NB4 (cell line): ENCODE results near the gene MRTFA.
"Not testable (repeated sequence)": the region's sequence is repeated elsewhere in the genome, so short reads cannot be mapped to it uniquely, and the experiment has no call there.

Experiments used
- DNase-seq: peaks from one replicate; pipeline ENCODE4 v3.0.0; 2010; ENCODE audit warnings: low read depth
- H3K4me3 ChIP-seq: one replicate; pipeline ENCODE4 v1.5.1; 2011; ENCODE audit warnings: mild to moderate bottlenecking, low read depth, low read length, moderate library complexity
- MYC ChIP-seq: IDR thresholded peaks from 2 replicates; pipeline ENCODE4 v1.6.1; 2011; ENCODE audit warnings: low read depth, low read length
- POLR2A ChIP-seq: IDR thresholded peaks from 2 replicates; pipeline ENCODE4 v1.6.1; 2011; ENCODE audit warnings: mild to moderate bottlenecking; ENCODE audit not compliant: insufficient read length; ENCODE audit errors: extremely low read depth
- TF ChIP-seq, protein P1 (sequence below): IDR thresholded peaks from one replicate; pipeline ENCODE4 v1.5.1; 2012; ENCODE audit warnings: low read depth, low read length
- TF ChIP-seq, protein P2 (sequence below): IDR thresholded peaks from 2 replicates; pipeline ENCODE4 v1.6.1; 2011; ENCODE audit warnings: low read depth, low read length

The MRTFA gene

DNA sequence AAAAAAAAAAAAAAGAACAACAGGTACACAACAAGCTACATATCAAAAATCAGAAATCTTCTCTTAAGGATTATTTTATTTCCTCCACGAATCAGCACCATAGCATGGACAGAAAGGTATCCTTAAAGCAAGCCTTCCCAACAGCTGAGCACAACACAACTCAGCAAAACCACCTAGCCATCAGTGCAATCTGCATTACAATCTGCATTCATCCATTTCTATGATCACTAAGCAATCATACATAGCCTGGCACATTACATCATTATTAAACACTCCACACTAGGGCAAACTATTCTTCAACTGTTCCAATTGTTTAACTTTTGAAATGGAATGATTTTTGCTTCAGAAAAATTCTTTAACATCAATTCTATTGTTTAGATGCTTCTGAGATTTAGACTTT lies 29.0 kb downstream of the MRTFA start:
- H3K4me3 ChIP-seq, result no peak overlapping the region
- TF ChIP-seq MYC (no peak), POLR2A (no peak)
- TF ChIP-seq, protein P1, sequence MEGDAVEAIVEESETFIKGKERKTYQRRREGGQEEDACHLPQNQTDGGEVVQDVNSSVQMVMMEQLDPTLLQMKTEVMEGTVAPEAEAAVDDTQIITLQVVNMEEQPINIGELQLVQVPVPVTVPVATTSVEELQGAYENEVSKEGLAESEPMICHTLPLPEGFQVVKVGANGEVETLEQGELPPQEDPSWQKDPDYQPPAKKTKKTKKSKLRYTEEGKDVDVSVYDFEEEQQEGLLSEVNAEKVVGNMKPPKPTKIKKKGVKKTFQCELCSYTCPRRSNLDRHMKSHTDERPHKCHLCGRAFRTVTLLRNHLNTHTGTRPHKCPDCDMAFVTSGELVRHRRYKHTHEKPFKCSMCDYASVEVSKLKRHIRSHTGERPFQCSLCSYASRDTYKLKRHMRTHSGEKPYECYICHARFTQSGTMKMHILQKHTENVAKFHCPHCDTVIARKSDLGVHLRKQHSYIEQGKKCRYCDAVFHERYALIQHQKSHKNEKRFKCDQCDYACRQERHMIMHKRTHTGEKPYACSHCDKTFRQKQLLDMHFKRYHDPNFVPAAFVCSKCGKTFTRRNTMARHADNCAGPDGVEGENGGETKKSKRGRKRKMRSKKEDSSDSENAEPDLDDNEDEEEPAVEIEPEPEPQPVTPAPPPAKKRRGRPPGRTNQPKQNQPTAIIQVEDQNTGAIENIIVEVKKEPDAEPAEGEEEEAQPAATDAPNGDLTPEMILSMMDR, result no peak
- TF ChIP-seq, protein P2, sequence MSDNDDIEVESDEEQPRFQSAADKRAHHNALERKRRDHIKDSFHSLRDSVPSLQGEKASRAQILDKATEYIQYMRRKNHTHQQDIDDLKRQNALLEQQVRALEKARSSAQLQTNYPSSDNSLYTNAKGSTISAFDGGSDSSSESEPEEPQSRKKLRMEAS, result no peak
- no peak for DNase-seq

DNA sequence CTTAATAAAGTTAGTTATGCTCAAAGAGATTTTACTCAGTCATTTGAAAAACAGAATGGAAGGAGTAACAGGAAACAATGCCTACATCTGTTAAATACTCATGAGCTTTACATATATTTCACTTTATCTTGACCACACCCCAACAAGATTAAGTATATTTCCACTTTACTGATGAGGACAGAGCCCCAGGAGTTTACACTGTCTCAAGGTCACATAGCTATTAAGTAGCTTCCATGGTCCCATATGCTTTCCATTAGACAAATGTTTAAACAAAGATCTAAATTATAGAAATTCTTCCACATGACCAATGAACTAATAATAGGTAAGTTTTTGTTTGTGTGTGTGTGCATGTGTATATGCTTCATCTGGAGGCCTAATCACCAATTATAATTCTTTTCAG lies 30.2 kb downstream of the MRTFA start:
- no peak overlapping the region for H3K4me3 ChIP-seq
- TF ChIP-seq MYC (no peak), POLR2A (no peak)
- TF ChIP-seq, protein P1, result no peak
- TF ChIP-seq, protein P2, result no peak
- no peak for DNase-seq

DNA sequence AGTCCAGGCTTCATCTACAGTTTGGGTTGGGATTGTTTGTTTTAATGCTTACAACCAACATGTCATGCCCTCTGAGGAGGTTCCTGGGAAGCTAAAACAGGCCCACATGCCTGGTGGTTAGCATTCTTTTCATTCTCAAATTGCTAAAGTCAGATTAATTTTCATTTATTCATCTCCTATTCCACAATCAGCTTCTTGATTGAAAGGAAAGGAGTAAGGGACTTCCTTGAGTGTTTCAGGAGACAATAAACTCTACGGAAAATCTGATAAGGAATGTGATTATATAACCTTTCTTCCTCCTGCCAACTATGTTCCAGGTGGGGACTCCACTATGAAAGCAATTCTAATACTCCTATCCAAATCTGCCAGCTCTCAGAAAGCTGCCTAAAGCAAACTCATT lies 30.8 kb downstream of the MRTFA start:
- TF ChIP-seq MYC, result no peak
- TF ChIP-seq, protein P2, result no peak
- TF ChIP-seq POLR2A, result no peak
- TF ChIP-seq, protein P1, result no peak
- no peak overlapping the region for H3K4me3 ChIP-seq
- DNase-seq, result no peak

DNA sequence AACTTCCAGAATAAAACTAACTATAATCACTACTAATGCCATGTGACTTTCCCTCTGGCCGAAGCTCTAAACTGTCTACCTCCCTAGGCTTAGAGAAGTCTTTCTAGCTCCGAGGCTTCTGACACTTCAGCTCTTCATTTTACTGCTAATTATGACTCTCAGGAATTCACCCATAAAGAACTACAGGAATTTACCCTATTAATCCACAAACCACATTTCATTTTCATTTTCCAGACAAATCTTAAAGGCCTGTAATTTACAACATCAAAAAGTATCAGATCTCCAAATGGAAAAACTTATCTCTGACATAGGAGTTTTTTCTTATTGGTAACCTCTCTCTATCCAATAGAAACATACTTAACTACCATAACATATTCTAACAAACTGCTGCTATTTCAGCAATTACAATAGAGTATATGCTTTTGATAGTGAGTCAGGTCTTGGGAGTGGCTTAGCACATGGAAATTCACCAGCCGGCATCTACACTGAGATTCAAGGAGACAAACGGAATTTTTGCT lies 33.4 kb downstream of the MRTFA start:
- DNase-seq, result no peak
- no peak overlapping the region for H3K4me3 ChIP-seq
- TF ChIP-seq, protein P1, result no peak
- TF ChIP-seq MYC (no peak), POLR2A (no peak)
- TF ChIP-seq, protein P2, result no peak

DNA sequence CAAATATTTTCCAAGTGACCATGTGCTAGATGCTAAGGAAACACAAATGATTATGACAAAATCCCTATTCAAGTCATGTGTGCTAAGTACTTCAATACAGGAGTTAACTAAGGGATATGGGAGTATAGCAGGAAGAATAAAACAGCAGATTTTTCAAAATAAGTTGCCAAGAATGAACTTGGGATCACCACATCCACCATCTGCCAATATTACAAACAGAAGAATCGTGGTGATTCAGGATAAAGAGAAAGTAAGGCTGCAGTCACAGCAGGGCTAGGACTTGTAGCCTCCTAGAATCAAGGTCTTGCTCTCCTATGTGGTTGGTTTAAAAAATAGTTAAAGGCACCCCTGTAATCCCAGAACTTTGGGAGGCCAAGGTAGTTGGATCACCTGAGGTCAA lies 34.3 kb downstream of the MRTFA start:
- DNase-seq, result no peak
- H3K4me3 ChIP-seq, result no peak overlapping the region
- TF ChIP-seq MYC, result no peak
- TF ChIP-seq, protein P2, result no peak
- TF ChIP-seq, protein P1, result no peak
- no peak for TF ChIP-seq POLR2A

DNA sequence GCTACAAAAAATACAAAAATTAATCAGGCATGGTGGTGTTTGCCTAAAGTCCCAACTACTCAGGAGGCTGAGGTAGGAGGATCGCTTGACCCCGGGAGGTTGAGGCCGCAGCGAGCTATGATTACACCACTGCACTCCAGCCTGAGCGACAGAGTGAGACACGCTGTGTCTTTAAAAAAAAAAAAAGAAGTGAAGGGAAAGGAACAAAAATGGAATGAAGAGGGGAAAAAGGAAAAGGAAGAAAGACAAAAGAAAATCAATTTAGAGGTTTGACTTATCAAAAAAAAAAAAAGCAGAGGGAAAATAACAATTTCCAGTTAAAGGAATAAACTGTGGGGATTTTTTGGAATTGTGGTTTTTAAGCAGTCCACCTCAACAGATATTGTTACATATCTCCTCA lies 36.8 kb downstream of the MRTFA start:
- H3K4me3 ChIP-seq, result no peak overlapping the region
- TF ChIP-seq POLR2A, result no peak
- DNase-seq, result no peak

DNA sequence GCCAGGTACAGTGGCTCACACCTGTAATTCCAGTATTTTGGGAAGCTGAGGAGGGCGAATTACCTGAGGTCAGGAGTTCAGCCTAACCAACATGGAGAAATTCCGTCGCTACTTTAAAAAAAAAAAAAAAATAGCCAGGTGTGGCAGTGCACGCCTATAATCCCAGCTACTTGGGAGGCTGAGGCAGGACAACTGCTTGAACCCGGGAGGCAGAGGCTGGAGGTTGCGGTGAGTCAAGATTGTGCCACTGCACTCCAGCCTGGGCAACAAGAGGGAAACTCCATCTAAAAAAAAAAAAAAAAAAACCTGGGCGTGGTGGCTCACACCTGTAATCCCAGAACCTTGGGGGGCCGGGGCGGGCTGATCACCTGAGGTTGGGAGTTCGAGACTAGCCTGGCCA lies 37.8 kb downstream of the MRTFA start:
- H3K4me3 ChIP-seq, DNase-seq: not testable (repeated sequence)
